Astrocyte (in vitro differentiated cells and primary cell): Measurements from ENCODE around the gene SARNP. TPM values are rescaled to one million over a fixed set of nuclear protein-coding genes. Genes with fewer than 3 reads are reported as not detected.

Source experiments
- DNase-seq: peaks from one replicate; pipeline ENCODE4 v3.0.0-alpha.2; 2010; ENCODE audit warnings: low read depth
- FAIRE-seq: peaks from 2 replicates; lab custom pipeline; 2011; peaks lifted over from hg19 to GRCh38; lab: Jason Lieb, UNC
- H2AFZ ChIP-seq: 2 replicates; pipeline ENCODE4 v1.6.0; 2012; ENCODE audit warnings: low read depth, low read length, inconsistent platforms
- H3K27ac ChIP-seq: 2 replicates; pipeline ENCODE4 v1.5.1; 2011; ENCODE audit warnings: low read depth, low read length, inconsistent platforms
- H3K27me3 ChIP-seq: 2 replicates; pipeline ENCODE4 v1.6.0; 2011; ENCODE audit warnings: low read length, inconsistent platforms; ENCODE audit not compliant: insufficient read depth
- H3K36me3 ChIP-seq: 2 replicates; pipeline ENCODE4 v1.5.1; 2011; ENCODE audit warnings: low read length, inconsistent platforms; ENCODE audit not compliant: insufficient read depth
- H3K4me1 ChIP-seq: 2 replicates; pipeline ENCODE4 v1.5.1; 2011; ENCODE audit warnings: low read length, inconsistent platforms; ENCODE audit not compliant: insufficient read depth
- H3K4me2 ChIP-seq: 2 replicates; pipeline ENCODE4 v1.6.0; 2012; ENCODE audit warnings: low read length, inconsistent platforms
- H3K4me3 ChIP-seq: 2 replicates; pipeline ENCODE4 v1.5.1; 2011; ENCODE audit warnings: low read depth, mild to moderate bottlenecking, low read length, inconsistent platforms; ENCODE audit not compliant: insufficient read depth
- H3K79me2 ChIP-seq: 2 replicates; pipeline ENCODE4 v1.6.0; 2012; ENCODE audit warnings: mild to moderate bottlenecking, low read length, inconsistent platforms; ENCODE audit not compliant: insufficient read depth
- H3K9ac ChIP-seq: 2 replicates; pipeline ENCODE4 v1.6.0; 2012; ENCODE audit warnings: mild to moderate bottlenecking, low read length, inconsistent platforms
- H3K9me3 ChIP-seq: 2 replicates; pipeline ENCODE4 v1.5.1; 2012; ENCODE audit warnings: low read depth, mild to moderate bottlenecking, low read length, inconsistent platforms; ENCODE audit not compliant: insufficient read depth
- H4K20me1 ChIP-seq: 2 replicates; pipeline ENCODE4 v1.6.0; 2012; ENCODE audit warnings: low read length, inconsistent platforms; ENCODE audit not compliant: insufficient read depth
- H3K27ac Mint-ChIP-seq: one replicate; pipeline ENCODE4 v1.8.0; 2021; ENCODE audit warnings: mild to moderate bottlenecking, mixed read lengths; ENCODE audit not compliant: unreplicated experiment
- H3K27me3 Mint-ChIP-seq: one replicate; pipeline ENCODE4 v1.8.0; 2021; ENCODE audit warnings: low read depth, mixed read lengths; ENCODE audit not compliant: unreplicated experiment
- H3K36me3 Mint-ChIP-seq: one replicate; pipeline ENCODE4 v1.8.0; 2021; ENCODE audit warnings: low read depth, mixed read lengths; ENCODE audit not compliant: unreplicated experiment
- H3K4me1 Mint-ChIP-seq: one replicate; pipeline ENCODE4 v1.8.0; 2021; ENCODE audit warnings: low read depth, mixed read lengths; ENCODE audit not compliant: unreplicated experiment
- H3K4me3 Mint-ChIP-seq: one replicate; pipeline ENCODE4 v1.8.0; 2021; ENCODE audit warnings: mild to moderate bottlenecking, moderate library complexity, mixed read lengths; ENCODE audit not compliant: unreplicated experiment
- H3K9me3 Mint-ChIP-seq: one replicate; pipeline ENCODE4 v1.8.0; 2021; ENCODE audit warnings: mild to moderate bottlenecking, mixed read lengths; ENCODE audit not compliant: unreplicated experiment
- CTCF ChIP-seq: IDR thresholded peaks from 2 replicates; pipeline ENCODE4 v1.5.1; 2011; ENCODE audit warnings: low read depth, mild to moderate bottlenecking, inconsistent platforms, low read length, moderate library complexity; ENCODE audit not compliant: insufficient read depth
- EZH2 ChIP-seq: IDR thresholded peaks from 2 replicates; pipeline ENCODE4 v1.6.1; 2012; ENCODE audit warnings: mild to moderate bottlenecking, low read length, inconsistent platforms; ENCODE audit not compliant: insufficient read depth
- total RNA-seq: library from RNA; stranded (reverse); gene quantifications from 2 replicates; pipeline ENCODE4 v1.2.1, GENCODE V29; 2021

SARNP gene
- total RNA-seq, 1 donor from 2014 or later = 105 TPM

GRCh38 chr12:55780685-55781084, 36.8 kb downstream of the SARNP start:
- Mint-ChIP-seq H3K27ac (no peak overlapping the region), H3K27me3 (no peaks in the 10 kb centered on the region), H3K4me3 (no peak overlapping the region), H3K36me3 (peaks cover 7% of the 10 kb centered on the region), H3K9me3 (no peaks in the 10 kb centered on the region), H3K4me1 (peaks cover 3% of the 10 kb centered on the region)
- Histone ChIP-seq H3K9ac (no peak overlapping the region), H3K9me3 (no peaks in the 10 kb centered on the region), H4K20me1 (peaks cover 12% of the 10 kb centered on the region), H3K79me2 (peaks cover 18% of the 10 kb centered on the region), H3K4me2 (no peak overlapping the region), H2AFZ (no peak overlapping the region), H3K4me3 (no peak overlapping the region), H3K27ac (no peak overlapping the region), H3K27me3 (no peaks in the 10 kb centered on the region), H3K4me1 (no peaks in the 10 kb centered on the region), H3K36me3 (peaks cover 42% of the 10 kb centered on the region)
- no peak for TF ChIP-seq CTCF
- TF ChIP-seq EZH2 = no peak
- DNase-seq (peak; percentile 25), FAIRE-seq (no peak)

- H3K4me3 Mint-ChIP-seq = no peak overlapping the region
- H3K9me3 ChIP-seq = no peaks in the 10 kb centered on the region
- peaks cover 18% of the 10 kb centered on the region for H3K79me2 ChIP-seq
- no peak overlapping the region for H3K4me3 ChIP-seq
- no peak overlapping the region for H3K9ac ChIP-seq
- no peak overlapping the region for H3K4me2 ChIP-seq
- H3K4me1 Mint-ChIP-seq = peaks cover 6% of the 10 kb centered on the region
- no peak overlapping the region for H2AFZ ChIP-seq
- no peaks in the 10 kb centered on the region for H3K9me3 Mint-ChIP-seq
- peaks cover 8% of the 10 kb centered on the region for H3K36me3 Mint-ChIP-seq
- FAIRE-seq (no peak), DNase-seq (no peak)
- peaks cover 24% of the 10 kb centered on the region for H4K20me1 ChIP-seq
- no peaks in the 10 kb centered on the region for H3K27me3 Mint-ChIP-seq
- H3K36me3 ChIP-seq = peaks cover 32% of the 10 kb centered on the region
- no peaks in the 10 kb centered on the region for H3K27me3 ChIP-seq
- TF ChIP-seq CTCF = no peak
- no peak for TF ChIP-seq EZH2
- no peak overlapping the region for H3K27ac Mint-ChIP-seq
- H3K4me1 ChIP-seq = no peaks in the 10 kb centered on the region
- H3K27ac ChIP-seq = no peak overlapping the region
Measured at GRCh38 chr12:55777856-55778255, 39.7 kb downstream of the SARNP start.

GRCh38 chr12:55771736-55772135, 45.8 kb downstream of the SARNP start:
- no peak overlapping the region for H3K4me3 ChIP-seq
- Mint-ChIP-seq H3K27ac (no peak overlapping the region), H3K4me3 (no peak overlapping the region), H3K36me3 (peaks cover 14% of the 10 kb centered on the region), H3K27me3 (no peaks in the 10 kb centered on the region), H3K4me1 (peaks cover 3% of the 10 kb centered on the region), H3K9me3 (no peaks in the 10 kb centered on the region)
- FAIRE-seq (no peak), DNase-seq (no peak)
- H3K9me3 ChIP-seq = no peaks in the 10 kb centered on the region
- H3K27ac ChIP-seq = no peak overlapping the region
- peaks cover 32% of the 10 kb centered on the region for H4K20me1 ChIP-seq
- H3K4me2 ChIP-seq = no peak overlapping the region
- TF ChIP-seq EZH2 (no peak), CTCF (no peak)
- H3K9ac ChIP-seq = no peak overlapping the region
- H3K36me3 ChIP-seq = peaks cover 20% of the 10 kb centered on the region
- H2AFZ ChIP-seq = no peak overlapping the region
- no peaks in the 10 kb centered on the region for H3K27me3 ChIP-seq
- peaks cover 18% of the 10 kb centered on the region for H3K79me2 ChIP-seq
- H3K4me1 ChIP-seq = no peaks in the 10 kb centered on the region
